HepG2 (cell line): ENCODE measurements around the gene BCORL1. TPM values are rescaled to one million over a fixed set of nuclear protein-coding genes. Genes with fewer than 3 reads are reported as not detected.

Experiments used
- ARID5B ChIP-seq: IDR thresholded peaks from 2 replicates; pipeline ENCODE4 v1.4.0; 2020; ENCODE audit warnings: mild to moderate bottlenecking, missing genetic modification reagents
- BRCA1 ChIP-seq: sonication (generic); formaldehyde crosslinking; IDR thresholded peaks from 2 replicates; pipeline ENCODE4 v1.4.0; 2020; ENCODE audit warnings: missing genetic modification reagents
- E2F5 ChIP-seq: sonication (generic); formaldehyde crosslinking; conservative IDR thresholded peaks from 2 replicates; pipeline ENCODE4 v1.4.0; 2020; ENCODE audit warnings: missing genetic modification reagents
- IKZF5 ChIP-seq: IDR thresholded peaks from 2 replicates; pipeline ENCODE4 v1.6.1; 2018; ENCODE audit warnings: missing genetic modification reagents, mild to moderate bottlenecking, missing compliant biosample characterization
- MAX ChIP-seq: IDR thresholded peaks from 2 replicates; pipeline ENCODE4 v1.6.1; 2012; ENCODE audit warnings: inconsistent platforms
- MXI1 ChIP-seq: IDR thresholded peaks from 3 replicates; pipeline ENCODE4 v1.6.1; 2012; ENCODE audit warnings: low read depth, low read length, inconsistent platforms, borderline replicate concordance
- PCBP1 ChIP-seq: fragments of 200-400 bp; formaldehyde crosslinking; IDR thresholded peaks from 2 replicates; pipeline ENCODE4 v1.6.1; 2017; ENCODE audit warnings: mild to moderate bottlenecking, low read depth, low read length, borderline replicate concordance
- RARA ChIP-seq: IDR thresholded peaks from 2 replicates; pipeline ENCODE4 v1.6.1; 2016; ENCODE audit warnings: missing genetic modification reagents, missing compliant biosample characterization
- RFX1 ChIP-seq: fragments of 450-650 bp; IDR thresholded peaks from 2 replicates; pipeline ENCODE4 v1.6.1; 2017
- SRF ChIP-seq: IDR thresholded peaks from 2 replicates; pipeline ENCODE4 v1.6.1; 2011; ENCODE audit warnings: mild to moderate bottlenecking, low read depth, low read length, moderate library complexity
- TRIM24 ChIP-seq: sonication (generic); formaldehyde crosslinking; IDR thresholded peaks from 2 replicates; pipeline ENCODE4 v1.8.0; 2022; ENCODE audit warnings: mild to moderate bottlenecking, missing genetic modification reagents
- ZBTB34 ChIP-seq: sonication (generic); formaldehyde crosslinking; IDR thresholded peaks from 2 replicates; pipeline ENCODE4 v1.8.0; 2022; ENCODE audit warnings: mild to moderate bottlenecking, missing genetic modification reagents
- ZNF589 ChIP-seq: sonication (generic); formaldehyde crosslinking; conservative IDR thresholded peaks from 2 replicates; pipeline ENCODE4 v1.8.0; 2022; ENCODE audit warnings: mild to moderate bottlenecking, moderate library complexity, missing genetic modification reagents
- ZNF597 ChIP-seq: sonication (generic); formaldehyde crosslinking; IDR thresholded peaks from 2 replicates; pipeline ENCODE4 v1.5.0; 2020; ENCODE audit warnings: missing genetic modification reagents
- ZNF652 ChIP-seq: IDR thresholded peaks from 2 replicates; pipeline ENCODE4 v1.6.1; 2016; ENCODE audit warnings: low read depth, borderline replicate concordance
- ZNF737 ChIP-seq: sonication (generic); formaldehyde crosslinking; IDR thresholded peaks from 2 replicates; pipeline ENCODE4 v1.5.0; 2020; ENCODE audit warnings: missing genetic modification reagents, mild to moderate bottlenecking, borderline replicate concordance
- ZNF747 ChIP-seq: sonication (generic); formaldehyde crosslinking; IDR thresholded peaks from 2 replicates; pipeline ENCODE4 v1.8.1; 2023; ENCODE audit warnings: missing genetic modification reagents, mild to moderate bottlenecking, borderline replicate concordance
- ZSCAN29 ChIP-seq: sonication (generic); formaldehyde crosslinking; conservative IDR thresholded peaks from 2 replicates; pipeline ENCODE4 v1.4.0; 2020; ENCODE audit warnings: mild to moderate bottlenecking, missing genetic modification reagents
- ZSCAN5A ChIP-seq: sonication (generic); formaldehyde crosslinking; IDR thresholded peaks from 2 replicates; pipeline ENCODE4 v1.8.0; 2022; ENCODE audit warnings: mild to moderate bottlenecking, missing genetic modification reagents, borderline replicate concordance
- polyA plus RNA-seq, 8 experiments: library from polyadenylated mRNA; depleted of rRNA in 3 of 8; stranded (reverse) in 7 of 8; unstranded in 1 of 8; fragments of >200 nt; fragmentation: Illumina TruSeq in 4 of 8; extraction: Trizol in 4 of 8; gene quantifications; 2 replicates each; pipeline versions ENCODE4 v1.2.1 to v1.2.3, GENCODE V29; 2011 to 2016; ENCODE audit warnings: low read depth in 4 of 8, missing spikeins in 1 of 8, mixed read lengths in 1 of 8; ENCODE audit not compliant: insufficient read depth in 1 of 8
- total RNA-seq, 5 experiments: library from RNA; depleted of rRNA; stranded (reverse); fragments of >200 nt; fragmentation: Illumina TruSeq; extraction: Trizol; gene quantifications; 2 replicates each; pipeline ENCODE4 v1.2.3, GENCODE V29; 2016; ENCODE audit warnings: low read depth in 1 of 5

Gene BCORL1
- total and polyA plus RNA-seq, 2 of the 13 experiments (the other 11 are each of a cell fraction or from before 2014, with no cell fraction given) = 0.67 to 1.4 TPM

GRCh38 chrX:130097507-130098209 lies 115.2 kb downstream of the BCORL1 start (continued):
- TF ChIP-seq ZBTB34 (CRISPR knock-in tag) (no peak), RFX1 (no peak), ZSCAN5A (CRISPR knock-in tag) (no peak), RARA (CRISPR knock-in tag) (peak; percentile 49; the same call in 1 of the 2 replicates), IKZF5 (0 out of 2 replicates have a peak, but pooled peaks have one; percentile 28), BRCA1 (CRISPR knock-in tag) (no peak), ZSCAN29 (CRISPR knock-in tag) (no peak), TRIM24 (CRISPR knock-in tag) (no peak), ZNF589 (CRISPR knock-in tag) (no peak), ZNF652 (CRISPR knock-in tag) (no peak), ARID5B (CRISPR knock-in tag) (0 out of 2 replicates have a peak, but pooled peaks have one; percentile 26), ZNF747 (0 out of 2 replicates have a peak, but pooled peaks have one; percentile 59), PCBP1 (no peak), ZNF737 (CRISPR knock-in tag) (no peak), E2F5 (CRISPR knock-in tag) (no peak), SRF (no peak), MAX (no peak), ZNF597 (CRISPR knock-in tag) (no peak), MXI1 (no peak)
